ENCODE measurements around the gene CLPSL1. TPM values are rescaled to one million over a fixed set of nuclear protein-coding genes. Genes with fewer than 3 reads are reported as not detected.

Gene CLPSL1
- total RNA-seq, 3 donors from 2014 or later (not counting 1 experiment from before 2014, with no cell fraction given), result not detected

GRCh38 chr6:35784200-35784599, 3.4 kb downstream of the CLPSL1 start:
- Mint-ChIP-seq H3K9me3 (no peaks in the 10 kb centered on the region), H3K4me3 (no peak overlapping the region), H3K36me3 (no peaks in the 10 kb centered on the region), H3K27ac (no peak overlapping the region), H3K27me3 (ENCODE audit: low read depth in 2 of 2) (peaks cover 37 to 53% of the 10 kb centered on the region in 2 donors), H3K4me1 (no peaks in the 10 kb centered on the region)
- TF ChIP-seq, protein P1, sequence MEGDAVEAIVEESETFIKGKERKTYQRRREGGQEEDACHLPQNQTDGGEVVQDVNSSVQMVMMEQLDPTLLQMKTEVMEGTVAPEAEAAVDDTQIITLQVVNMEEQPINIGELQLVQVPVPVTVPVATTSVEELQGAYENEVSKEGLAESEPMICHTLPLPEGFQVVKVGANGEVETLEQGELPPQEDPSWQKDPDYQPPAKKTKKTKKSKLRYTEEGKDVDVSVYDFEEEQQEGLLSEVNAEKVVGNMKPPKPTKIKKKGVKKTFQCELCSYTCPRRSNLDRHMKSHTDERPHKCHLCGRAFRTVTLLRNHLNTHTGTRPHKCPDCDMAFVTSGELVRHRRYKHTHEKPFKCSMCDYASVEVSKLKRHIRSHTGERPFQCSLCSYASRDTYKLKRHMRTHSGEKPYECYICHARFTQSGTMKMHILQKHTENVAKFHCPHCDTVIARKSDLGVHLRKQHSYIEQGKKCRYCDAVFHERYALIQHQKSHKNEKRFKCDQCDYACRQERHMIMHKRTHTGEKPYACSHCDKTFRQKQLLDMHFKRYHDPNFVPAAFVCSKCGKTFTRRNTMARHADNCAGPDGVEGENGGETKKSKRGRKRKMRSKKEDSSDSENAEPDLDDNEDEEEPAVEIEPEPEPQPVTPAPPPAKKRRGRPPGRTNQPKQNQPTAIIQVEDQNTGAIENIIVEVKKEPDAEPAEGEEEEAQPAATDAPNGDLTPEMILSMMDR (IDR thresholded peaks at IDR 0.05), result no peak
- intact Hi-C loops (cut with micrococcal nuclease), result no loop called here
- Histone ChIP-seq H3K27me3 (ENCODE audit: control insufficient read depth, insufficient read depth, low read length) (peaks cover 11% of the 10 kb centered on the region), H3K36me3 (ENCODE audit: control insufficient read depth, insufficient read depth, low read length) (no peaks in the 10 kb centered on the region), H3K27ac (ENCODE audit: low read length) (no peak overlapping the region), H3K4me1 (ENCODE audit: control insufficient read depth, insufficient read depth, low read length) (no peaks in the 10 kb centered on the region), H3K4me3 (ENCODE audit: low read length) (no peak overlapping the region), H3K9me3 (ENCODE audit: control insufficient read depth, insufficient read depth, low read length) (no peaks in the 10 kb centered on the region)
- DNase-seq, result no peak
- no peak for ATAC-seq
- 83% methylated on average over 1 of the region's 2 CpGs for WGBS (ENCODE audit: insufficient coverage)

GRCh38 chr6:35786272-35786671, 5.5 kb downstream of the CLPSL1 start:
- H3K9me3 ChIP-seq (ENCODE audit: control insufficient read depth, insufficient read depth, low read length), result no peaks in the 10 kb centered on the region
- Mint-ChIP-seq H3K4me3 (no peak overlapping the region), H3K27me3 (ENCODE audit: low read depth in 2 of 2) (peaks cover 41 to 48% of the 10 kb centered on the region in 2 donors), H3K9me3 (no peaks in the 10 kb centered on the region), H3K27ac (no peak overlapping the region), H3K36me3 (no peaks in the 10 kb centered on the region), H3K4me1 (no peaks in the 10 kb centered on the region)
- H3K27ac ChIP-seq (ENCODE audit: low read length), result no peak overlapping the region
- intact Hi-C loops (cut with micrococcal nuclease), result no loop called here
- ATAC-seq, result no peak
- no peaks in the 10 kb centered on the region for H3K4me1 ChIP-seq (ENCODE audit: control insufficient read depth, insufficient read depth, low read length)
- TF ChIP-seq, protein P1 (IDR thresholded peaks at IDR 0.05), result no peak
- peaks cover 11% of the 10 kb centered on the region for H3K27me3 ChIP-seq (ENCODE audit: control insufficient read depth, insufficient read depth, low read length)
- H3K4me3 ChIP-seq (ENCODE audit: low read length), result no peak overlapping the region
- DNase-seq, result no peak
- H3K36me3 ChIP-seq (ENCODE audit: control insufficient read depth, insufficient read depth, low read length), result no peaks in the 10 kb centered on the region
- WGBS (ENCODE audit: insufficient coverage), result 78% methylated on average over 2 of the region's 2 CpGs

DNA sequence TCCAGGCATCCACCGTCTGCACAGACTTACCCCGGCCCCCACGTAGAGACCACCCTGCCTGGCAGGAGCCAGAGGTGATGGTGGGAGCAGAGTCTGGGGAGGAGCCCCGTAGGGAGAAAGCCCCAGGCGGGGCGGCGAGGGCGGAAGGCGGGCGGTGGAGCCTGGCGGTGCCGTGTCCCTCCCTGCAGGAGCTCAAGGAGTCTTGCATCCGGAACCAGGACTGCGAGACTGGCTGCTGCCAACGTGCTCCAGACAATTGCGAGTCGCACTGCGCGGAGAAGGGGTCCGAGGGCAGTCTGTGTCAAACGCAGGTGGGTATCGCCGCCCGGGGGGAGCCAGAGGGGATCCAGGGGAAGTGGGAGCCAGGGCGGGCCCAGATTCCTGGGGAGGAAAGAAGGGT, 6.0 kb downstream of the CLPSL1 start:
- TF ChIP-seq, protein P1 (IDR thresholded peaks at IDR 0.05), result no peak
- Histone ChIP-seq H3K27ac (ENCODE audit: low read length) (no peak overlapping the region), H3K4me1 (ENCODE audit: control insufficient read depth, insufficient read depth, low read length) (no peaks in the 10 kb centered on the region), H3K27me3 (ENCODE audit: control insufficient read depth, insufficient read depth, low read length) (peaks cover 11% of the 10 kb centered on the region), H3K4me3 (ENCODE audit: low read length) (no peak overlapping the region), H3K9me3 (ENCODE audit: control insufficient read depth, insufficient read depth, low read length) (no peaks in the 10 kb centered on the region), H3K36me3 (ENCODE audit: control insufficient read depth, insufficient read depth, low read length) (no peaks in the 10 kb centered on the region)
- DNase-seq, result no peak
- Mint-ChIP-seq H3K4me3 (no peak overlapping the region), H3K27me3 (ENCODE audit: low read depth in 2 of 2) (peaks cover 38 to 43% of the 10 kb centered on the region in 2 donors), H3K36me3 (no peaks in the 10 kb centered on the region), H3K9me3 (no peaks in the 10 kb centered on the region), H3K4me1 (no peaks in the 10 kb centered on the region), H3K27ac (no peak overlapping the region)
- ATAC-seq, result no peak
- intact Hi-C loops (cut with micrococcal nuclease), result loop anchor here (1.0 kb wide), 1 partner anchor 11 kb away; no protein-coding TSS in a partner anchor
- 57% methylated on average over 25 of the region's 25 CpGs for WGBS (ENCODE audit: insufficient coverage)
